Measurements from ENCODE around the gene OBSCN. TPM values are rescaled to one million over a fixed set of nuclear protein-coding genes. Genes with fewer than 3 reads are reported as not detected.

The OBSCN gene
- total and polyA plus RNA-seq, 2 experiments from 2014 or later: 1.1 to 5.2 TPM

DNA sequence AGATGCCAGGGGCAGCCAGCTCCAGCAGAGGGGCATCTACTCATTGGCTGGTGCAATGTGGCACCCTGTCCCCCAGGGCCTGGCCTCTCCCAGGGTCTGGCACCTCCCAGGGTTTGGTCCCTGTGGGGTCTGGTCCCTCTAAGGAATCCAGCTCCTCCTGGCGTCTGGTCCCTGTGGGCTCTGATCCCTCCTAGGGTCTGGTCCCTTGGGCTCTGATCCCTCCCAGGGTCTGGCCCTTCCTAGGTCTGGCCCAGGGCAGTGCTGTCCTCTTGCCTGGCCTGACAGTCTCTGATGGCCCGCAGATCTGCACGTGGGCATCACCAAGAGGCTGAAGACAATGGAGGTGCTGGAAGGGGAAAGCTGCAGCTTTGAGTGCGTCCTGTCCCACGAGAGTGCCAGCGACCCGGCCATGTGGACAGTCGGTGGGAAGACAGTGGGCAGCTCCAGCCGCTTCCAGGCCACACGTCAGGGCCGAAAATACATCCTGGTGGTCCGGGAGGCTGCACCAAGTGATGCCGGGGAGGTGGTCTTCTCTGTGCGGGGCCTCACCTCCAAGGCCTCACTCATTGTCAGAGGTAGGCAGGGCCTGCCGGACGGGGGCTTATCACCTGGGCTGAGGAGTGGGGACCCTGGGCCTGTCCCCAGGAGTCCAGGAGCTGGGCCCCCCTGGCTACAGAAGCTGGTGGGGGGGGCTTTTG lies 73.9 kb downstream of the OBSCN start:
- Histone ChIP-seq H3K9ac (no peak overlapping the region), H3K4me2 (ENCODE audit: unreplicated experiment) (no peak overlapping the region), H3K36me3 (ENCODE audit: low read depth) (no peaks in the 10 kb centered on the region), H3K4me1 (ENCODE audit: insufficient read depth) (no peaks in the 10 kb centered on the region), H4K20me1 (ENCODE audit: insufficient read depth) (no peaks in the 10 kb centered on the region), H3F3A (ENCODE audit: insufficient read depth) (no peaks in the 10 kb centered on the region), H3K9me3 (ENCODE audit: low read depth) (no peaks in the 10 kb centered on the region), H3K9me2 (ENCODE audit: insufficient read depth) (no peaks in the 10 kb centered on the region), H2AFZ (no peak overlapping the region), H3K79me2 (ENCODE audit: insufficient read depth) (no peaks in the 10 kb centered on the region), H3K27me3 (replicated peaks; ENCODE audit: insufficient read depth) (no peaks in the 10 kb centered on the region), H3K4me3 (no peak overlapping the region), H3K27ac (no peak overlapping the region)
- in situ Hi-C loops (cut with MboI): no loop called here
- TF ChIP-seq EZH2 (IDR thresholded peaks at IDR 0.05; ENCODE audit: insufficient read depth, poor library complexity, severe bottlenecking): no peak
- TF ChIP-seq EZH2phosphoT487 (IDR thresholded peaks at IDR 0.05; ENCODE audit: insufficient read depth, low read depth): no peak
- 88 to 90% methylated on average over 15 to 16 of the region's 16 CpGs for WGBS, 2 experiments (ENCODE audit: low coverage in 1 of 2, low lambda C conversion rate in 2 of 2, missing lambda C conversion rate in 2 of 2)
- no peak for DNase-seq

DNA sequence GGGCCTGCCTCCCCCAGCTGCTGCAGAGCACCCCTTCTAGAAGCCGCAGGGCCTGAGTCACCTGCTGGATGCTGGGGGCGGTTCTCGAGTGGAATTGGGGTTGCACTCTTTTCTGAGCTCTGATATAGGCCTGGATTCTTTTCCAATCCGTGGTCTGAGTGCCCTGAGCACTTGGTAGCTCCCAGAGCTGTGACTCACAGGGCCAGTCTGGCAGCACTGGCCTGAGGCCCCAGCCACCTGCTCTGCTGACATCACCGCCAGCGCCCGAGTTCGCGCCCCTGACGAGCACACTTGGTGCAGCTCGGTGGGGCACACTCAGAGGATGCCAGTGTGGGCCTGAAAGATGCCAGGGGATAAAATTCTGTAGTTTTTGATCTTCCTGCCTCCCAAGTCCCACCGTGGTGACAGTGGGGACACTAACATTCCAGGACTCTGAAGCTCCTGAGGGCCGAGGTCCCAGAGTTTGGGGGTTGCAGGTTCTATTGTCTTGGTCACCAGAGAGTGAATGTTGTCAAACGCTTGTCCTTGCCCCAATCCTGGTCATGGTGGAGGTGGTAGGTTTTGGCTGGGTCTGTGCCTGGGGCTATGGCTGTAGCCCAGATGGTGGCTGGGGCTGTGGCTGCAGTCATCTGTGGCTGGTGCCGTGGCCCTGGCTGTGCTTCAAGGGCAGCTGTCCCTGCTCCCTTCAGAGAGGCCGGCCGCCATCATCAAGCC lies 74.6 kb downstream of the OBSCN start:
- Histone ChIP-seq H3K9ac (no peak overlapping the region), H3K27ac (no peak overlapping the region), H3F3A (ENCODE audit: insufficient read depth) (no peaks in the 10 kb centered on the region), H3K9me3 (ENCODE audit: low read depth) (no peaks in the 10 kb centered on the region), H3K4me1 (ENCODE audit: insufficient read depth) (no peaks in the 10 kb centered on the region), H3K79me2 (ENCODE audit: insufficient read depth) (no peaks in the 10 kb centered on the region), H3K36me3 (ENCODE audit: low read depth) (no peaks in the 10 kb centered on the region), H3K27me3 (replicated peaks; ENCODE audit: insufficient read depth) (no peaks in the 10 kb centered on the region), H4K20me1 (ENCODE audit: insufficient read depth) (no peaks in the 10 kb centered on the region), H3K9me2 (ENCODE audit: insufficient read depth) (no peaks in the 10 kb centered on the region), H3K4me2 (ENCODE audit: unreplicated experiment) (no peak overlapping the region), H3K4me3 (no peak overlapping the region), H2AFZ (no peak overlapping the region)
- TF ChIP-seq EZH2 (IDR thresholded peaks at IDR 0.05; ENCODE audit: insufficient read depth, poor library complexity, severe bottlenecking) (no peak), EZH2phosphoT487 (IDR thresholded peaks at IDR 0.05; ENCODE audit: insufficient read depth, low read depth) (no peak)
- in situ Hi-C loops (cut with MboI): no loop called here
- WGBS, 2 experiments (ENCODE audit: low coverage in 1 of 2, low lambda C conversion rate in 2 of 2, missing lambda C conversion rate in 2 of 2): 89 to 90% methylated on average over 17 of the region's 17 CpGs
- DNase-seq: peak; percentile 37

- Histone ChIP-seq H4K20me1 (ENCODE audit: insufficient read depth) (no peaks in the 10 kb centered on the region), H3K79me2 (ENCODE audit: insufficient read depth) (no peaks in the 10 kb centered on the region), H3K4me3 (no peak overlapping the region), H3K9ac (no peak overlapping the region), H3K9me2 (ENCODE audit: insufficient read depth) (no peaks in the 10 kb centered on the region), H3K4me2 (ENCODE audit: unreplicated experiment) (no peak overlapping the region), H3F3A (ENCODE audit: insufficient read depth) (no peaks in the 10 kb centered on the region), H3K4me1 (ENCODE audit: insufficient read depth) (no peaks in the 10 kb centered on the region), H3K9me3 (ENCODE audit: low read depth) (no peaks in the 10 kb centered on the region), H3K27ac (no peak overlapping the region), H3K27me3 (replicated peaks; ENCODE audit: insufficient read depth) (no peaks in the 10 kb centered on the region), H2AFZ (no peak overlapping the region), H3K36me3 (ENCODE audit: low read depth) (no peaks in the 10 kb centered on the region)
- WGBS, 2 experiments (ENCODE audit: low coverage in 1 of 2, low lambda C conversion rate in 2 of 2, missing lambda C conversion rate in 2 of 2): 91 to 92% methylated on average over 19 to 22 of the region's 22 CpGs
- no peak for DNase-seq
- TF ChIP-seq EZH2phosphoT487 (IDR thresholded peaks at IDR 0.05; ENCODE audit: insufficient read depth, low read depth): no peak
- no peak for TF ChIP-seq EZH2 (IDR thresholded peaks at IDR 0.05; ENCODE audit: insufficient read depth, poor library complexity, severe bottlenecking)
- in situ Hi-C loops (cut with MboI): no loop called here
Observed at GRCh38 chr1:228283043-228283371, 75.2 kb downstream of the OBSCN start.

DNA sequence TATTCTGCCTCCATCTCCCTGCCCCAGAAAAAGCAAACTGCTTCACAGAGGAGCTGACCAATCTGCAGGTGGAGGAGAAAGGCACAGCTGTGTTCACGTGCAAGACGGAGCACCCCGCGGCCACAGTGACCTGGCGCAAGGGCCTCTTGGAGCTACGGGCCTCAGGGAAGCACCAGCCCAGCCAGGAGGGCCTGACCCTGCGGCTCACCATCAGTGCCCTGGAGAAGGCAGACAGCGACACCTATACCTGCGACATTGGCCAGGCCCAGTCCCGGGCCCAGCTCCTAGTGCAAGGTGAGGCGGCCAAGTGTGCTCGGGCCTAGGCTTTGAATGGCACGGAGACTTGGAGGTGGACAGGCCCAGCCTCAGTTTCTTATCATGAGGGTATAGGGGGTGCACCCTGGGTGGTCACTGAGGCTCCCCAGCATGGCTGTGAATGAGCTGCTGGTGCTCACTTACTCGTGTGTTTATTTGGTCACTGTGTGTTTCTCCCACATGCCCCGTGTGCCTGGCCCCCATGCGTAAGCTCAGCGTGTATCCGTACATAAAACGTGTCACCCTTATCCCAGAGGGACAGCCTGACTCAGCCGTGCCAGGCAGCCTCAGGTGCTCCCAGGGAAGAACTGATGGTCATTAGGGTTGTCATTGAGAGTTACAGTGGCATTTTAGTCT lies 75.8 kb downstream of the OBSCN start:
- H3K36me3 ChIP-seq (ENCODE audit: low read depth): no peaks in the 10 kb centered on the region
- no peak overlapping the region for H2AFZ ChIP-seq
- no peaks in the 10 kb centered on the region for H3K4me1 ChIP-seq (ENCODE audit: insufficient read depth)
- 82 to 88% methylated on average over 19 of the region's 20 CpGs for WGBS, 2 experiments (ENCODE audit: low coverage in 1 of 2, low lambda C conversion rate in 2 of 2, missing lambda C conversion rate in 2 of 2)
- H3K9ac ChIP-seq: no peak overlapping the region
- H3K9me2 ChIP-seq (ENCODE audit: insufficient read depth): no peaks in the 10 kb centered on the region
- no peaks in the 10 kb centered on the region for H4K20me1 ChIP-seq (ENCODE audit: insufficient read depth)
- no peaks in the 10 kb centered on the region for H3K9me3 ChIP-seq (ENCODE audit: low read depth)
- H3K4me2 ChIP-seq (ENCODE audit: unreplicated experiment): no peak overlapping the region
- no peak for TF ChIP-seq EZH2 (IDR thresholded peaks at IDR 0.05; ENCODE audit: insufficient read depth, poor library complexity, severe bottlenecking)
- no peak for TF ChIP-seq EZH2phosphoT487 (IDR thresholded peaks at IDR 0.05; ENCODE audit: insufficient read depth, low read depth)
- DNase-seq: no peak
- H3K4me3 ChIP-seq: no peak overlapping the region
- no peaks in the 10 kb centered on the region for H3K27me3 ChIP-seq (replicated peaks; ENCODE audit: insufficient read depth)
- H3K79me2 ChIP-seq (ENCODE audit: insufficient read depth): no peaks in the 10 kb centered on the region
- no peaks in the 10 kb centered on the region for H3F3A ChIP-seq (ENCODE audit: insufficient read depth)
- in situ Hi-C loops (cut with MboI): no loop called here
- H3K27ac ChIP-seq: no peak overlapping the region
